Lower leg skin (tissue), 3 donors: ENCODE measurements around the gene TNF.

ENCODE experiments used
- CTCF ChIP-seq, 3 donors: fragments of 450-650 bp; IDR thresholded peaks; one replicate each; pipeline ENCODE4 v1.5.1; 2016; ENCODE audit warnings: antibody characterized with exemption in 3 of 3, mild to moderate bottlenecking in 3 of 3, moderate library complexity in 2 of 3
- POLR2A ChIP-seq, 2 donors: fragments of 450-650 bp; IDR thresholded peaks; one replicate each; pipeline ENCODE4 v1.6.1; 2016 to 2017; ENCODE audit warnings: antibody characterized with exemption in 2 of 2, mild to moderate bottlenecking in 1 of 2, moderate library complexity in 1 of 2

- TF ChIP-seq CTCF (IDR thresholded peaks at IDR 0.05) (no peak), POLR2A (IDR thresholded peaks at IDR 0.05) (no peak)
These were observed 41.6 kb downstream of the TNF start for GRCh38 chr6:31617010-31617409.
